Activated CD8-positive, alpha-beta memory T cell treated with anti-CD3 and anti-CD28 coated beads, Interleukin-2, amount 50 U/mL, for 1 hour (primary cell): ENCODE results near the gene ELF5.

Source experiments
- DNase-seq: peaks from one replicate; pipeline ENCODE4 v3.0.0-alpha.2; 2020; ENCODE audit errors: extremely low read depth

ELF5 gene

DNA sequence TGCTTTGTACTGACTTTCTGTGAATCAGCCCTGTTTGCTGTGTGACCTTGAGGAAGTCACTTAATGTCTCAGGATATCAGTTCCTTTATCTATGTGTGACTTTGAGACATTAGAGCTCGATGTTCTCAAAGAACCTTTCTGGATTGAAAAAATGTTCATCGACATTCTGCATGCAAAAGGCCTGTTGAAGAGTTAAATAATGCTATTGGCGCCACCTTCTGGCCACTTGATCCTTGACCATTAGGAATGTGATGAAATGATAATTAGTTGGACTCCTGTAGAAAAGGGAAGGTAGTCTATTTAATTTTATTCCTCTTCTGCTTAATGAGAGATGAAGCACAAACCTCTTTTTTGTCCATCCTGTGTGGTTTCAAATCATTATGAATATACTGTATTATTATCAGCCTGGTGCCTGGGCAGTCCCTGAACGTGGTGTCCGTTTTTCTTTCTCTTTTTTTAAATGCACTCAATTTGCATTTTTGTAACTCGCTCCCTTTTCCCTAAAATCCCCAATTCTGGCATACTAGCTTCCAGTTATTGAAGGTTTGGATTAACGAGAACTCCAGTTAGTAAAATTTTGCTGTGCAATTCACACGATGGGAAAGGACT lies 20.7 kb downstream of the ELF5 start:
- DNase-seq: no peak

DNA sequence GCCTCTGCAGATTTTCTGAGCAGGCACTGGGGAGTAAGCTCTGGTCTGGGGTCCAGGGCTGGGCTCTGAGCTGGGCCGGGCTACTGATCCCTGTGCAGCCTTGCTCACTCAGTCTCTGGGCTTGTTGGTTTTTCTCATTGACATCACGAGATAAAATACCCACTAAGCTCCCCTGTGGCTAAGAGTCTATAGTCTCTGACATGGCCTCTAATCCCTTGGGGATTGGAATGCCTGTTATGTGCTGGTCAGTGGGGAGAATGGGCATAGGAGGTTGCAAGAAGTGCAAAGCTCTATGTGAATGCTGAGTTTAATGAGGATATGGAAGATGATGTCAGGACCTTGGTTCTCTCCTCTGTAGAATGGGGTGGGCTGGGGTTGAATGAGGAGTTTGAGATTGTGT lies 23.3 kb downstream of the ELF5 start:
- no peak for DNase-seq

DNA sequence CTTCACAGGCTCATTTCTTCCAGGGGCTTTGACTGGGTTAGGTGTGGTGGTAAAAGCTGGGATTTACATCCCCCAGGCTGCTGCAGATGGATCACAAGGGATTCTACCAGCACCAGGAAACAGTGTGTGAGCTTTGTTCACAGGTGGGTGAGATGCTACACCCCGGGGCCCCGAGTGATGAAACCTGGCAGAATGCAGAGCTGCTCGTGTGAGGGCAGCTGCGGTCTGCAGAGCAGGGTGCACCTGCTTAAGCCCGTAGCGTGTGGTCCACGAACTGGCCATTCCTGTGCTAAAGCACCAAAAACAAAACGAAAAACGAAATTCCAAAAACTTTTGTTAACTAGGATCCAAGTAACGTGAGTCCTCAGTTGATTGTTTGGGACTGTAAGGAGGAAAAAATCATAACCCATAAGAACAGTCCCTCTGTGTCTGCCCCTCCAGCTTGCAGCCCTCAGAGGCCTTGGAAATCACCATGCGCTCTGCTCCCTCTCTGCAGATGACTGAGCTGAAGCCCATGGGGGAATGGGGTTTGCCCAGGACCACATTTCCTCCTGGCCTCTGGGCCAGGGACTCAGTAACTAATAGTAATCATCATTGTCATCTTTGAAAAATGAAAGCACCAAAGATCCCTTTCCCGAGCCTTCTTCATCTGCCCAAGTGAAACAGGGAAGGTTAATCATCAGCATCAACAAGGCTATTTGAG lies 24.6 kb downstream of the ELF5 start:
- no peak for DNase-seq

GRCh38 chr11:34487430-34487829 lies 26.2 kb downstream of the ELF5 start:
- DNase-seq: no peak

- no peak for DNase-seq
These were observed 30.3 kb downstream of the ELF5 start for GRCh38 chr11:34483106-34483874.

- DNase-seq: no peak
These were observed 32.3 kb downstream of the ELF5 start for GRCh38 chr11:34481307-34481706.

GRCh38 chr11:34480314-34480713 lies 33.3 kb downstream of the ELF5 start:
- DNase-seq: no peak

DNA sequence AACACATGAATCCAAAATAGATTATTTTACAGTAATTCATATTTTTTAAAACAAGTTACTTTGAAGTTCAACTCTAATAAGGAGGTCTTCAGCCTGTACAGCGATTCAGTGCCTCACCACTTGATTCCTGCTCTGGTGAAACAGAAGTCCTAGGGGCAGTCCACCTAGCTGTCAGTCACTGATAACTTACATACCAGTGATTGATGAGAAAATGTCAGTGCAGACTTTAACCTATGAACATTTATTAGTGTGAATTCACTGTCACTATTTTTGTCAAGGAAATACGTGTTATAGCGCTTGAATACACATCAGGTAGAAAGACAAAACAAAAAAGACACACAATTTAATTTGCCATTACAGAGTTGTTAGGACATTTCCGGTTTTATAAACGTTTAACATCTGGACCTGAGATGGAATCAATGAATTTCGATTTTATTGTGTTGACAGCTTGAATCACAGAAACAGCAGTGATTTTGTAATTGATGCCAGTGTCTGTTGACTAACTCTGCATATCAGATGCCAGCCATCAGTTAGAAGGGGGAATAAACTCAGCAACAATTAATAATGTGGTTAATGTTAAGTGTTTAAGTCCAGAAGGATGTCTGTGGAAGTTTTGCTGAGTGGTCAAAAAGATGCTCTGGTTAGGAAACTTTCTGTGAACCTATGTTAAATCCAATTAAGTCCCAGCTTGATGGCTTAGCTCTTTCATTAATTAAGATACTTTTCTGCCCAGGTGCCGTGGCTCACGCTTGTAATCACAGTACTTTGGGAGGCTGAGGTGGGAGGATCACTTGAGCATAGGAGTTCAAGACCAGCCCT lies 34.5 kb downstream of the ELF5 start:
- no peak for DNase-seq

- DNase-seq: no peak
These were observed 36.7 kb downstream of the ELF5 start for GRCh38 chr11:34476849-34477248.

DNA sequence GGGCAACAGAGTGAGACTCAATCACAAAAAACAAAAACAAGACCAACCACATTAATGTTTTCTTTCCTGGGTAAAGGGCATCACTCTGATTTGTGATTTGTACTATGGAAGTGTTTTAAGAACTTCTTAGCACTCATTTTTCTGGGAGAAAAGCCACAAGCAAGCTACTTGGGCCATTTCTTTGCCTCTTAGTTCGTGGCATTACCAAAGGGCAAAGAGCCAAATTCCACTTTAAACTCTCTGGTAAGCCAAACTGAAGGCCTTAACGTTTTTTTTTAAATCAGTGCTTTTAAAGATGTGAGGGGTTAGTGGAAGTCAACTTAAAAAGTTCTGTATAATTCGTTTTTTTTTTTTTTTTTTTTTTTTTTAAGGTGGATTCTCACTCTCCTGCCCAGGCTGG lies 37.9 kb downstream of the ELF5 start:
- no peak for DNase-seq

DNA sequence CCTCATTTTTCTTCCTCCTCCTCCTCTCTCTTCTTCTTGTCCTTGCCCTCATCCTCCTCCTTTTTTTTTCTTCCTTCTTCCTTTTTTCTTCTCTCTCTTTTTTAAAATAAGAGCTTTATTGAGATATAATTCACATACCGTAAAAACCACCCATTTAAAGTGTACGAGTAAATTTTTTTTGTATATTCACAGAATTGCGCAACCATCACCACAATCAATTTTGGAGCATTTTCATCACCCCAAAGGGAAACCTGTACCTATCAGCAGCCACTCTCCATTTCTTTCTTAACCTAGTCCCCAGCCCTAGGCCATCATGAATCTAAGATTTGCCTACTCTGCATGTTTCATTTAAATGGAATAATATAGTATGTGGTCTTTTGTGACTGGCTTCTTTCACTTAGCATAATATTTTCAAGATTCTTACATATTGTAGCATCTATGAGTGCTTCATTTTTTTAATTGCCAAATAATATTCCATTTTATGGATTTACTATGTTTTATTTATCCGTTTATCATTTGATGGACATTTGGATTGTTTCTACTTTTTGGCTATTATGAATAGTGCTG lies 39.9 kb downstream of the ELF5 start:
- DNase-seq: no peak

- DNase-seq: no peak
These were observed 45.3 kb downstream of the ELF5 start for GRCh38 chr11:34468209-34468841.

DNA sequence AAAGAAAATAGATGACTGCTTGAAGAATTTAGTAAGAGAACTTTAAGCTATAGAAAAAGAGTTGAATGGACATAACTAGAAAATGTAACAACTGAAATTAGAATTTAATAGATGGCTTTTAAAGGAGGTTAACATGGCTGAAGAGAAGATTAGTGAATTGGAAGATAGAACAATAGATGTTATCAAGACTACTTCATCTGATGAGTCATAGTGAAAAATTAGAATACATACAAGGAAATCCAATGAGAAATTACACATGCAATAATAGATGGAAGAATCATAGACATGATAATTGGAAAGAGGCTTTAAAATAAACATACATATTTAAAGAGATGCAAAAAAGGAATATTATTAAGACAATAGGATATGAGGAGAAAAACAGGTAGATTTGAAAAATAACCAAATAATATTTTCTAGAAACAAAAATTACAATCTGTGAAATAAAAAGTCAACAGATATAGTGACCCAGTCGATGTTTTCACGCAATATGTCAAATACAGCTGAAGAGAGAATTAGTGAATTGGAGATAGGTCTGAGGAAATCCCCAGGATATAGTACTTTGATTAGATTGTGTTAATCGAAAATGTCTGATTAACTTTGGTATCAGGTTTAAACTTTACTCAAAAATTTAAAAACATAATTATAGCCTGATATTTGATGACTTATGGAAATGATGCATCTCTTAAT lies 46.6 kb downstream of the ELF5 start:
- no peak for DNase-seq

DNA sequence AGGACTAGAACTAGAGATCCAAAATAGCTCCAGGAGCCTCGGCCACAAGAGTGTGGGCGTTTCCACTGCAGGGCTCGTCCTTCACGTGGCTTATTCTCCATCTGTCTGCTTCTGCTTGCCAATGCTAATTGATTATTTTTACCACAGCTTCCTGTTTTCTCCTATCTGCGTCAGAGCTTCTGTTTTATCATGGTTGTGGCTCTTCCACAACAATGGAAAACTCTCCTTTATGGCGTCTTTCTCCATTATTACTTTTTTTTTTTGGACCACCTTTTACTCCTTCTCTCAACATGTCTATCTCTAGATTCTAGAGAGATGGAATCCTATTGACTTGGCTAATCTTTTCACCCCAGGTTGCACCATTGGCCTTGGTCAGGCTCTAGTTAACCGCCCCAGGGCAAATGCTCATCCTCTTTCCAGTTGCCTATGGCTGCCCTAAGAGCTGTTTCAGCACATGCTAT lies 49.0 kb downstream of the ELF5 start:
- DNase-seq: no peak

DNA sequence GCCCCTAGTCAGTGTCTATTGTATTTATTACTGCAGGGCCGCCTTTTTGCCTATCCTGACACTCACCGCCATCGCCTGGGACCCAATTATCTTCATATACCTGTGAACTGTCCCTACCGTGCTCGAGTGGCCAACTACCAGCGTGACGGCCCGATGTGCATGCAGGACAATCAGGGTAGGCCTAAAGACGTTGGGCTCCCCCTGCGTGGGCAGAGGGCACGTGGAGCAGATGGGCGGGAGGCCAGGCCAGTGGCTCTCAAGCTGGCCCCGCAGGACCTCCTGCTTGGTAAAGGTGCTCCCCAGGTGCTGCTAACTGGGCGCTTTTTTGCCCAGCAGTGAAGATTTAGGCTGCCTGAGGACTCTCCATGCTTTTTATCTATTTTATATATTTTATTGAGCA lies 52.4 kb downstream of the ELF5 start:
- DNase-seq: no peak

- DNase-seq: no peak
These were observed 53.3 kb downstream of the ELF5 start for GRCh38 chr11:34460278-34460677.

- DNase-seq: no peak
These were observed 54.0 kb downstream of the ELF5 start for GRCh38 chr11:34459507-34460162.

GRCh38 chr11:34458525-34458924 lies 55.1 kb downstream of the ELF5 start:
- DNase-seq: no peak

DNA sequence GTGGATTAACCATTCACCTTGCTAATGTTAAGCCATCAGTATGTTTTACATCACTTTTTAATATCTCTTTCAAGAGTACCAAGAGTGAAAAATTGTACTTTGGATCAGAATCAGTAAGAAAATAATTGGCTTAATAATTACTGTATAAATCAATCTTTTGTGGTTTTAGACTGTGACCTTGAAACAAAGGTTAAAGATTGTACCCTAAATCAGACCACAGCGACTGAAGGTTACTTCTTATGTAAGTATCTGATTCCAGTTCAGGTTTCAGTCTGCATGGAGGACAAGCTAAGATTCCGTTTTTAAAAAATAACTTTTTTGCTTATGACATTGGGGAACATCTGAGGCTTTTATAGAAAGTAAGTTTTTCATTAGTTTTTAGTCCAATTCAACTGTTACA lies 56.0 kb downstream of the ELF5 start:
- DNase-seq: no peak
